GM19397 (cell line): Measurements from ENCODE around the gene SPRED2.

Experiments
- ATAC-seq: cut with Tn5 transposase; IDR thresholded peaks from one replicate; pipeline ENCODE4 v1.9.1; 2021; ENCODE audit warnings: mild to moderate bottlenecking, moderate library complexity; ENCODE audit not compliant: unreplicated experiment

Gene SPRED2

DNA sequence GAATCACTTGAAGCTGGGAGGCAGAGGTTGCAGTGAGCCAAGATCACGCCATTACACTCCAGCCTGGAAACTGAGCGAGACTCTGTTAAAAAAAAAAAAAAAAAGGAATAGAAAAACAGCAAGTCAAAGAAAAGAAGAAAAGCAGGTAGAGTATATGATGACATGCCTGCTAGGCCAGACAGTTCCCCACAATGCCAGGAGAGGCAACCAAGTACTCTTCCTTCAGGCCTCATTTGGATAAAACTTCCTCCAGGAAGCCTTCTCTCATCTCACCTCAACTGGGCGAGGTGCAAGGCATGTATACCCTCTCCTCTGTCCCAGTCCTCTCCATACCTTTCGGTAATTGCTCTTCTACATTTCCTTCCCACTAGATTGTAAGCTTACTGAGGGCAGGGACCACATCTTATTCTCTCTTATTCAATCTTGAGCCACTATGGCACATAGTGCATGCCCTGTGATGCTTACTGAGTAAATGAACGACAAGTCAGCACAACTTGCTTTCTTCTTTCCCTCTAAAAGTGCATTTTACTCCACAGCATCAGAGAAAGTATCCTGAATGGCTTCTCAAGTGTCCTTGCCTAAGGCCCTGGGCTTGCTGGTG, 10.1 kb upstream of the SPRED2 start:
- ATAC-seq = no peak

DNA sequence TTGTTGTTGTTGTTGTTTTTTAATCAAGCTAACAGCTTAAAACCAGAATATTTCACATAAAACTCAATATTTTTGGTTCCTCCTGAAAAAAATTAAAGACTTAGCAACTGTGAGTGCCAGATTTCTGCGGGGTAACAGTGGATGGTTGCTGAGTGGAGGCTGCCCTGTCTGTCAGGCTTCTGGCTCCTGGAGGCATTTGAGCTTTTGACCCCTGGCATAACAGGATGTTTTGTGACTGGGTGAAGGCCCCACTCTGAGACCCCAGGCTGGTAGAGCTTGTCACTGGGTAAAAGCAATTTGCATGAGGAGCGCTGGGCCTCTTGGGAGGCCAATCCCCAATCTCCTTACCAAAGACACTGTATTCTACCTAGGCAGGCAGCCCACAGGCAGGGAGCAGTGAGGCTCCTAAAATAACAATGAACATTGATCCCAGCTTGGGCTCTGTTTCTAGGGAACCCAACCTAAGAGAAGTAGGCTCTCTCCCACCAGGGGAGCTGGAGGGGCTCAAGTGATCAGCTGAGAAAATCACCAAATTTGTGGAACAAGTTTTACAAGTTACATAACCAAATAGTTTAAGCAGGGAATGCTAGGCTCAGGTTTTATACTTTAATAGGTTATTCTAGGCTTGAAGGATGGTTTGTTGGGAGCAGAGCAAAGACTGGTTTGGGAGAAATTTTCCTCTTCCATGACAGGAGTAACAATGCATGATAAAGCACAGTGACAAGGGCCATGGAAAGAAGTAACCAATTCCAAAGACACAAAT, 5.9 kb upstream of the SPRED2 start:
- ATAC-seq = no peak

DNA sequence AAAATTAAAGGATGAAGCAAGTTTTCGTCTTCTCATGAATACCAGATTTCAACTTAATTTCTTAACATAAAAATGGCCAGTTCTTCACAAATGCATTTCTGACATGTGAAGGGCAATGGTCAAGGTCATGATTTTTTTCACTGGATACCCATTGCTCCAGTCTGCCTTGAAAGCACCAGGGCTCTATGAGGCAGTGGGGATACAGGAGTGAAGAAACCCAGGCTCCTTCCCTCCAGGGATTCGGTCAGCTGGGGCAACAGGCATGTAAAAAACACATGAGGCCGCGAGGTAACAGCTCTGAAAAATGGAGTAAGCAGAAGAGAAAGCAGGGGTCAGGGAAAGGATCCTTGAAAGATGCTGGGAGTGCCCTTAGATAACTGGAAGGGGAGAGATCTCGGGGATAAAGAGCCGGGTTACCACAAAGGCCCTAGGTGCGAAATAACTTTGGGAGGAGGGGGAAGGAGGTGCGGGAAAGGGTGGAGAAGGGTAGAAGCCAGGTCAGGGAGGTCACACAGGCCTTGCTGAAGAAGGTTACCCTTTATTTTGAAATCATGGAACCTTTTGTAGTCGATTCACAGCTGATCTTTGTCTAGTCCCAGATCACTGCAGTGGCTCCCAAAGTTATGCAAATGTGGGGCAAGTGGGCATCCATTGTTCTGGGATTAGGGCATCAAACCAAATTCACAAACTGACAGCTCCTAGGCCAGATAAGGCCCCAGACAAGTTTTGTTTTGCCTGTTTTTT, 5.2 kb upstream of the SPRED2 start:
- ATAC-seq = no peak

DNA sequence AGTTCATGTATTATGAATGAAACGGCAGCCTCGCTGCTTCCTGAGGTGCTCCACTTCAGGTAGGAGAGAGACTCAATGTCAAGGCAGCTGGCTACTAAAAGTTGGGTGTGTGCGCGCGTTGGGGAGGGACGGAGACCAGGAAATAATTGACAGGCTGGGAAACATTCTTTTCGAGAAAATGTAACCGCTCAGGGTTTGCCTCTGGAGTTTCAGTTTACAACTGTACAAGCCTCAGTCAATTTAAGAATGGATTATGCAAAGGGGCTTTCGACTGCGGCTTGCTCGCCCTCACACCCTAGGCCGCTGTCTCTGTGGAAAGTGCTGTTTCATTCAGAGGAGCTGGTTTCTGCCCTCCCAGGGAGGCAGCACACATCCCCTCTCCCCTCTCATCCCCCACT, 4.4 kb upstream of the SPRED2 start:
- peak; percentile 64 for ATAC-seq

DNA sequence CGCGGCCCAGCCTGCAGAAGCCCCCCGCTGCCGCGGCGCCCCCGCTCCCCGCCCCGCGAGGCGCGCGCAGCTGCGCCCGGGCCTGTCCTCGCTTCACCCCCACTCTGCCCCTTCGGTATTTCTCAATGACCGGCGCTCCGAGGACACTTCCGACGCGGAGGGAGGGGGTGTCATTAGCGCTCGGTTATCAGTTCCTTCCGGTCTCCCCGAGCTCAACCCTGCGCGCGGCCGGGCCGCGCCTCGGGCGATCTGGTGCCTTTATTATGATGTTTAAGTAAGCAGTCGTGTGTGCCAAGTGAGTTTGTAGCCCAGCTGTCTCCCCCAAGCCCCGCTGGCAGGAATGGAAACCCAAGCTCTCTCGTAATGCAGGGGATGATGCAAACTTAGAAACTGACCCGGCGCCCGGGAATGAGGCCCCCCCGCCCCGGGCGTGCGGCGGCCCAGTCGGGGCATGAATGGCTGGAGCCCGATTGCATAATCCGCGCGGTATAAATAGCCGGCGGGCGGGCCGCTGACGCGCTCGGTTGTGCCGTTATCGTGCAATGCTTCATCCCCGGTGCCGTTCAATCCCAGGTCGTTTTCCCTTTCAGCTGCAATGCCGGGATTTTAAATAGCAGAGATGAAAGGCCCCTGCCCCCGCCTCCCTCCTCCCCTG, 3.9 kb upstream of the SPRED2 start:
- ATAC-seq = peak; percentile 29

DNA sequence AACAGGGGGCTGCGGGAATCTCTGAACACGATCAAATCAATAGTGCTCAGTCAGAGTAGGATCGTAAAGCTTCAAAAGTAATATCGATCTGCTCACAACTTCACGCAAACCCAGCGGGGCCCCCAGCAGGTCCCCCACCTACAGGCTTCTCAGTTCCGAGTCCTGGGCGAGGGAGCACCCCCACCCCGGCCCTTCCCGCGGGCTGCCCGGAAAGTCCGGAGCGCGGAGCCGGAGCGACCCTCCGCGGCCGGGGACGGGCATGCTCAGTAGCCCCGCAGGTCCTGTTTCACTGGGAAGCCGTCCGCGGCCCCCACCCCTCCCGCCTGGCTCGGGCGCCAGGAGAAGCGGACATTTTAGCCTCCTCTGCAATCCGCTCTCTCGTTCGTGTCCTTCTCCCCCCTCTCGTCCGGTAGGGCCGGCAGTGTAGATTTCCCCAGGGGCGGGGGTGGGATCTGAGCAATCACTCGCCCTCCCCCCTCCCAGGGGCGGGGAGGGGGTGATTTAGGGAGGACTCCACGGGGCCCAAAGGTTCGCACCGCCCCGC, 3.3 kb upstream of the SPRED2 start:
- ATAC-seq = peak; percentile 19

DNA sequence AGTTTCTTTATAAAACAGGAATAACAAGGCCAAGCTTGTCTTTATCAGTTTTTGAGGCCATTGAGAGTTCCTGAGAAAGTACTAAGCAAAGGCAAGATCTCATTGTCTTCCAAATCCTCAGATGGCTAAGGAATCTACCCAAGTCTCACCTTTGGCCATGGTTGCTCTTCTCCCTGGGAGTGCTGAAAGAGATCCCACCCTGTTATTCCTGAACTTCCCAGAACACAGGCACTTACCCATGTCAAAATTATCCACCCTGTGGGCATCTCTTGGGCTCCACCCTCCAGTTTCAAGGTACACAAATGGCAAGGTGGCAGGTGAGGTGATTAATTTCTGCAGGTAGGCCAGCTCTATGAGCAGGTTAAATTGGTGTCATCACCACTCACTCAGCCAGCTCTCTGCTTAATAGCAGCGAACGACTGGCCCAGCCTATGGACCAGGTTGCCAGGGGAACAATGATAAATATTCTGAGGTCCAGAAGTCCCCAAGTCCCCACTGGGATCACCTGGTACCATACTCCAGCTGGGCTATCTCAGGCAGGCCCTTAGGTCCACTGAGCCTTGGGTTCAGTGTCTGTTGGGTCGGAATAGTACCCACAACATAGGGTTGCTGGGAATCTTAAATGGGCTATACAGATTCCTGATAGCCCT, 2.3 kb upstream of the SPRED2 start:
- no peak for ATAC-seq

DNA sequence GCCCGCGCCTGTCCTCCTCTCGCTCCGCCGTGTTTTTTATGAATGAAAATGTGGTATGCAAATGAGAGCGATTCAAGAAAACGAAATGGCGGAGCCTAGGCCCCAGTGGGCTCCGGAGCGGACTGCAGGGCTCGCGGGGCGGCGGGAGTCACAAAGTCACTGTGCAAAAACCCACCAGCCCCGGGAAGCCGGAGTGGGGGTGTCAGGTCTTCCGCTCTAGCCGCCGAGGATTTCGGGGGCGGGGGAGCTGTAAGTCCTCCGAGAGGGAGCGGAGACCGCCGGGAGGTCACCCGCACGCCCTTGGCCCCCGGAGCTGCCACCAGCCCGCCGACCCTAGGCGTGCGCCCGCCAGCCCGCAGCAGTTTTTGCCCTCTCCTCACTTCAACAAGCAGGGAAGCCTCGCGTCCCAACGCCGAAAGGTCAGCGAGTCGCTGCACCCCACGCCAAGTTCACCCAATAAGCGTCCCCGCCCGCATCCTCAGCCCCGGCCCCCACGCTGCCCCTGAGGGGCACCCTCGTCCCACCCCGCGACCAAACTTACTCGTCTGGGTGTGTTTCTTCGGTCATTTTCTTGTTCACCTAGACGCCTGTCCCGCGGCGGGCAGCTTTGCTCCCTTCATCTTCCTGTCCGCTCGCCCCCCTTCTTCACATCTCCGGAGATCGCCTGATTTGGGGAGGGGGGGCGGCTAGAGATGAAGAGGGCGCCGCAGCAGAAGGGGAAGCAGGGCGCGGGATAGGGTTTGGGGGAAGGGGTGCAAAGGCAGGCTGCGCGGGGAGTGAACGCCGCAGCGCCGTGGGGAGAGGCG, 775 bp downstream of the SPRED2 start:
- peak; percentile 34 for ATAC-seq

DNA sequence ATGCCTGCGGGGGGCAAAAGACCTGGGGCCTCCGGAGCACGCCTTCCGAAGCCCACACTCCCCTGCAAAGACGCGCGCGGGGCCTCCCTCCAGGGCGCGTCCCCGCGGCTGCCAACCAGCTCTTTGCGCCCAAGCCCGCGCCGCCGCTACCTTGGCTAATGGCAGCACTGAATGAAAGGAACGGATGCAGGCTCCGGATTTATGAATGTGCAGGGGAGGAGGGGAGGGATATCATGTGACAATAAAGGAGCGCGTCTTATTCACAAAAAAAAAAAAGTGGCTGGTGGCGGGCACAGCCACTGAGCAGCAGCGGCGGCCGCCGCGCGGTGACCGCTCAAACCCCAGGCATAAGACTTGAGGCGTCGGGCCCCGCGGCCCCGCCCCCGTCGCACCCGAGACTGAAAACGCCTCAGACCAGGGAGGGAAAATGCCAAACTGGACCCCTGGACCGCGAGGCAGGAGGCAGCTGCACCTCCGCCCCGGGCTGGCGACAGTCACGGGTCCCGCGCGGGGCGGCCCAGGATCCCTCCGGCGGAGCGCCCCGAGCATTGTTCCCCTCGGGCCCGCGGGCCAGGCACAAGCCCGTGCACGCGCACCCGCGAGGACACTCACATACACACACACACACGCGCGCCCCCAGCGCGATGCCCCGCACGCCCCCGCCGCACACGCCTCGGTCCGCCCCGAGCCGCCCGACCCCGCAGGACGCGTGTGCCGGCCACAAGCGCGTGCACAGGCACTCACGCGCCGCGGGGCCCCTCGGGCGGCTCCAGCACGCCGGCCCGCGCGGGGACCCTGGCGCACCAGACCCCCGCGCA, 1.6 kb downstream of the SPRED2 start:
- peak; percentile 29 for ATAC-seq

DNA sequence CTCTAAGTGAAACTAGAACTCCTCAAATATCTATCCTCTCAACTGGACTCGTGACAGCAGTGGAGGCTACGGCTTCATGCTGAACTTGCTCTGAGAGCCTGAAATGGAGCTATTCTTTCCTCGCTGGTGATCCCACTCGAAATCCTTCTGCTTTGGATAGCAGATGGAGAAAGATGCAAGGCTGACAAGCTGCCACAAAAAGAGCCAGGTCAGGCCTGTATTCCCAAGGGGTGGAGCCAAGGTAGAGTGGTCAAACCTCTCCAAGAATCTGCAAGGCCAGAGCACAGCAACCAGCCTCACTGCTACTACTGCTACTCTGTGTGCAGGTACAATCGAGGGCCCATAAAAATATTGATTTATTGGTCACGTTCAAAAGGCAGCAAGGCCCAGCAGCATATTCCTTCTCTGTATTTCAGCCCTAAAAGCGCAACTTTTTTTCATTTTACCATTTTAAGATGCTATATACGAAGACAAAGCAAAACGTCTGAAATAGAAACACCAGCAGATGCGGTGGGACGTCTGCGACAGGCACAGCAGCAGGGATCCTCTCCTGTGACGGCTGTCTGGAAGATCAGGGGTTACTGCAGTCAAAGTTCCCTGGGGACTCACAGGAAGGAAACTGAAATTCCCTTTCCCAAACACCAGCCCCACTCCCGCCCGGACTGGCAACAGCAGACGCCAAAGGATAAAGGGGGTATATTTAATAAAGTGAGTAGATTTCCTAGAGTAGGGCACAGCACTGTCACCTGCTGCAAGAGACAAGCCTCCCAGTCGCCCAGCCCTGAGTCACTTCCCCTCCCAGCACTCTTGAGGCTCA, 2.4 kb downstream of the SPRED2 start:
- peak; percentile 15 for ATAC-seq

DNA sequence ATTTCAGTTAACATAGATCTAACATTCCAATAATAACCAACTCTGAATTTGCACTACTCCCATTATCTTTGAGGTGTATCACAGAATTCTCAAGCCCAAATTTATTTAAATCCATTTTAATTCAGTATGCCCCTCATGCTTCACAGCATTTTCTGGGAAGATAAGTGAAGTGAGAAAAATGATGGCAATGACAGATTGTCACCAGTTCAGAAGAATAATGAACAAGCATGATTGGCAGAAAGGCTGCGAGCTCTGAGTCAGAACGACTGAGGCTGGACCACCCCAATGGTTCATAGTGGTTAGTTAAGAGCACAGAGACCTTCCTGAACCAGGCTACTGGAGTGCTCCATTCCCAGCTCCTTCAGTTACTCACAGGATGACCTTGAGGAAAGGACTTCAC, 4.9 kb downstream of the SPRED2 start:
- no peak for ATAC-seq

DNA sequence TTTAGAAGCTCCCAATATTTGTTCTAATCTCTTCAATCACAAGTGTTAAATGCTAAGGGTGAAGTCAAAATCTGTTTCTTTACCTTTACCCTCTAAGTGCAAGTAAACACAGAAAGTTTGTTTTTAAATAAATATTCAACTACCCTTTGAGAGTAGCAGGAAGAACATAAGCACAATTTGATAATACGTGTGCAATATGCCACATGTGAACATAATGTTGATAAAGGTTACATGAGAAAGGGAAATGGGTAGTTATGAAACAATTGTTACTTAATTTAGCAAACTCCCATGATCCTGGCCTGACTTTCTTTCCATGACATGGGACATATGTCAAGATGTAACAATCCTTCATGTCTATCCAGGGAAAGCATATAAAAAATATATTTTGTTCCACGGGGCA, 7.1 kb downstream of the SPRED2 start:
- no peak for ATAC-seq

DNA sequence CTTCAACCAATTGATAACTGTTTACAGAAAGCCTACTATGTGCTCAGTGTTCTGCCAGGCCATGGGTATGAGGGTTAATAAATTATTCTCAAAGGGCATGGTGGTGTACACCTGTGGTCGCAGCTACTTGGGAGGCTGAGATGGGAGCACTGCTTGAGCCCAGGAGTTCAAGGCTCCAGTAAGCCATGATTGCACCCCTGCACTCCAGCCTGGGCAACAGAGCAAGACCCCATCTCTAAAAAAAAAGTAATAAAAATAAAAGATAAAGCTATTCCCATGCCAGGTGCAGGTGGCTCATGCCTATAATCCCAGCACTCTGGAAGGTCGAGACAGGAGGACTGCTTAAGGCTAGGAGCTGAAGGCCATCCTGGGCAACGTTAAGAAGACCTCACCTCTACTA, 8.0 kb downstream of the SPRED2 start:
- ATAC-seq = no peak

DNA sequence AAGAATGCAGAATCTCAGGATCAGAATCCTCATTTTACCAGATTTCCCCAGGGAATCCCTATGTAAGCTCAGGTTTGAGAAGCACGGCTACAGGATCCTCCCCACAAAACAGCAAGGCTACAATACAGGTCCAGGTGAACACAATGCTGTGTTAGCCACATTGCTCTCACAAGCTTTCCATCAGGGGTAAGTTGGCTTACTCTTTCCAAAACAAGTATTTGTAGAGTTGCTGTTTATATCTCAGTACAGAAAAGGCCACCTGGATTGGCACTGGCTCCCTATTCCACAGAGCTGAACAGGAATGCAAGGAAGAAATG, 11.0 kb downstream of the SPRED2 start:
- no peak for ATAC-seq

DNA sequence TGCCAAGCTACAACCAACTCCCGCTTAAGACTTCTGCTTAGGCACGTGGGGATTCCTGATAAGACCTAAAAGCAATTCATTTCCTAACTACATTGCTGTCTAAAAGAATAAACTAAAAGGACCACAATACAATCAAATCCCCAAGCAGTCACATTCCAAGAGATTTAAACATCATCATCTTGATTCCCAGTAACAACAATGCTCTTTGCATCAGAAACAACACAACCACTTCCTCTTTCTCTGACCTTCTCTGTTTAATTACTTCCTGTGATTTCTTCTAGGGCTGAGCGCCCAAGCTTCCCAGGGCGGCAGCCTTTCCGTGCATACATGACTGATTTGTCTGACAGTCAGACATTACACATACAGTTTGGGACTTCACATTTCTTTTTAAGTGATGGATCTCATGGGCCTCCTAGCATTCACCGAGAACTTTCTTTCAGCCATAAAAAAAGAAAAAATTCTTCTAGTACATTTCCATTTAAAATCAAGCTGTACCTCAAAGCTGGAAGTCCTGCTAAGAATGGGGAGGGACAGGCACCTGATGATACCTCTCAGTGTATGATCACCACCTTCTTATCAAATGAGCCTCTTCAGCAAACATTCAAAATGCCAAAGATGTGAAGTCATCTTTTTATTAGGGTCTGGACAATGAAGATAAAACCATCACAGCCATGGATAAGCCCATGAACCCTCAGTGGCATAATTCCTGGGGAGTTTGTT, 11.5 kb downstream of the SPRED2 start:
- peak; percentile 72 for ATAC-seq

DNA sequence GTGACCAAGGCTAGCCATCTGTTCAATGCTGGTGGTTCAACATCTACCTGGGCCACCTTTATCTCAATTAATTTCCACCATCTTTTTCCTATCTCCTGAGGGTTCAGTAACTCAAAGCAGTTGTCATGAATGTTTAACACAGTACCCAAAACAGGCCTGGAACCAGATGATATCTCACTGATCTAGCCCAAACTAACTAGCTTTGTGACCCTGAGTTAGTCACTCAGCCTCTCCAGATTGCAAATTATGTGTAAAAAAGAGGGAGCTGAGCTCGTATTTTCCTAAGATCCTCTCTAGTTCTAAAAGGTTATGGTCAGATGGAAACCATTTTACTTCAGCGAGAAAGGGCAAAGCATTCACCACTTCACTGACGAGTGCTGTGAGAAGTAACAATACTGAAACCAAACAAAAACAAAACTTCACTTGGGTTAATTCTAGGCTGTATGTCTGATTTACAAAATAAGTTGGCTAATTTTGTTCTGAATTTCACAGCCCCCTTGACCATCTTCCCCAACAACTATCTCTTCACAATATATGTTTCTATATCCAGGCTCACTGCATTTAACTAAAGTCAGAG, 14.8 kb downstream of the SPRED2 start:
- ATAC-seq = no peak

DNA sequence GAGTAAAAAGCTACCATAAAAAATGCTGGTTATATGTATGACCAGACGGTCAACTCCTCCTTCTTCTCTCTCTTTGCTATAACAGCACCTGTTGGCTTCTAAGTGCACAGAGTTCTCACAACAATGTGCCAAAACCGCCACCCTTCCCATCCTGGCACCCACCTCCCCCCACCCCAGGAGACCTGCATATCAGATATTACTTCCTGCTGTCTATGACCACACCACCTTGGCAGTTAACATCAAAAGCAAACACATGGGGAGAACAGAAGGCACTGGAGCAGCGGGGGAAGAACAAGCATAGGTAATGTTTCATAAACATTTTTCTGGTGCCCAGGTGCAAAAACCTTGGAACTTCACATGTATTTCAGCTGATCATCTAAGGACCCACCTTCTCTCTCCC, 15.5 kb downstream of the SPRED2 start:
- ATAC-seq = no peak
